Left lobe of liver (tissue), 2 donors: ENCODE results near the gene STXBP1. TPM values are rescaled to one million over a fixed set of nuclear protein-coding genes. Genes with fewer than 3 reads are reported as not detected.

Experiments used
- ATAC-seq: fragments of 200-7000 bp; cut with Tn5 transposase; one replicate; pipeline ENCODE4 v1.9.1; 2020; ENCODE audit warnings: mild to moderate bottlenecking, moderate library complexity
- DNase-seq: peaks from one replicate; pipeline ENCODE4 v3.0.0-alpha.2; 2020; ENCODE audit warnings: low spot score
- total RNA-seq: library from RNA; stranded (reverse); gene quantifications from one replicate; pipeline ENCODE4 v1.2.1, GENCODE V29; 2021
- donor health status: DM: no; HTN: no; CAD: no; lungs with moderate emphysema.
- donor health status: DM: no; HTN: yes; CAD: no.

STXBP1 gene
- total RNA-seq, 1 donor from 2014 or later, result 3.8 TPM

GRCh38 chr9:127686461-127687393 lies 74.7 kb downstream of the STXBP1 start:
- DNase-seq, result no peak
- peak; percentile 47 for ATAC-seq

GRCh38 chr9:127689329-127690000 lies 77.4 kb downstream of the STXBP1 start:
- ATAC-seq (no peak), DNase-seq (no peak)

- no peak for ATAC-seq
Measured at GRCh38 chr9:127690735-127691134, 78.7 kb downstream of the STXBP1 start.

GRCh38 chr9:127692071-127692470 lies 80.0 kb downstream of the STXBP1 start:
- no peak for ATAC-seq
- DNase-seq, result no peak

More at GRCh38 chr9:127690735-127691134, 78.7 kb downstream of the STXBP1 start:
- DNase-seq, result no peak

- DNase-seq (no peak), ATAC-seq (no peak)
Measured at GRCh38 chr9:127693143-127693542, 81.1 kb downstream of the STXBP1 start.

GRCh38 chr9:127693697-127694096 lies 81.6 kb downstream of the STXBP1 start:
- DNase-seq (no peak), ATAC-seq (no peak)

GRCh38 chr9:127694890-127695720 lies 83.0 kb downstream of the STXBP1 start:
- no peak for DNase-seq
- no peak for ATAC-seq

- DNase-seq (no peak), ATAC-seq (no peak)
Measured at GRCh38 chr9:127697575-127697974, 85.5 kb downstream of the STXBP1 start.

GRCh38 chr9:127698386-127698785 lies 86.3 kb downstream of the STXBP1 start:
- DNase-seq (no peak), ATAC-seq (no peak)

- DNase-seq, result peak; percentile 90
- peak; percentile 98 for ATAC-seq
Measured at GRCh38 chr9:127698985-127699670, 87.1 kb downstream of the STXBP1 start.

- no peak for DNase-seq
- ATAC-seq, result no peak
Measured at GRCh38 chr9:127700140-127700539, 88.1 kb downstream of the STXBP1 start.

- DNase-seq (no peak), ATAC-seq (no peak)
Measured at GRCh38 chr9:127700594-127701255, 88.6 kb downstream of the STXBP1 start.

- ATAC-seq (no peak), DNase-seq (no peak)
Measured at GRCh38 chr9:127703289-127703946, 91.3 kb downstream of the STXBP1 start.

- ATAC-seq (no peak), DNase-seq (no peak)
Measured at GRCh38 chr9:127705577-127706379, 93.7 kb downstream of the STXBP1 start.

- DNase-seq, result no peak
- ATAC-seq, result peak; percentile 70
Measured at GRCh38 chr9:127706836-127707241, 94.8 kb downstream of the STXBP1 start, which contains the start of gene CFAP157. TSS of gene CFAP157 (plus strand) at chr9:127706988. CDS start at chr9:127707032, 44 bp downstream.

- ATAC-seq (no peak), DNase-seq (no peak)
Measured at GRCh38 chr9:127707766-127708165, 95.7 kb downstream of the STXBP1 start.

GRCh38 chr9:127708952-127709587 lies 97.0 kb downstream of the STXBP1 start:
- ATAC-seq (no peak), DNase-seq (no peak)

- ATAC-seq (no peak), DNase-seq (no peak)
Measured at GRCh38 chr9:127710204-127710783, 98.2 kb downstream of the STXBP1 start.
